CD14-positive monocyte (primary cell): Measurements from ENCODE around the gene ZFP36L1. TPM values are rescaled to one million over a fixed set of nuclear protein-coding genes. Genes with fewer than 3 reads are reported as not detected.

Experiments
- DNase-seq, 3 donors: peaks; one replicate each; pipeline ENCODE4 v3.0.0-alpha.2; 2011 to 2022
- H2AFZ ChIP-seq: 2 replicates; pipeline ENCODE4 v1.6.0; 2012; ENCODE audit warnings: mild to moderate bottlenecking, low read depth, low read length, inconsistent platforms; ENCODE audit not compliant: insufficient read depth, poor library complexity, severe bottlenecking
- H3K27ac ChIP-seq, 2 donors: 1 replicate in 1 of 2; 2 replicates in 1 of 2; pipeline ENCODE4 v1.5.1; 2012 to 2013; ENCODE audit warnings: low read length in 2 of 2, control low read depth in 1 of 2, inconsistent platforms in 1 of 2, low read depth in 1 of 2, mild to moderate bottlenecking in 1 of 2
- H3K27me3 ChIP-seq, 2 donors: one replicate each; pipeline versions ENCODE4 v1.6.0 to v1.6.1; 2011 to 2013; ENCODE audit warnings: low read length in 2 of 2; ENCODE audit not compliant: control insufficient read depth in 2 of 2, insufficient read depth in 2 of 2
- H3K36me3 ChIP-seq, 2 donors: replicated peaks in 1 of 2; 1 replicate in 1 of 2; 2 replicates in 1 of 2; pipeline versions ENCODE4 v1.5.1 to v1.6.1; 2012 to 2013; ENCODE audit warnings: low read length in 2 of 2, control low read depth in 1 of 2, inconsistent platforms in 1 of 2, mild to moderate bottlenecking in 1 of 2; ENCODE audit not compliant: insufficient read depth in 2 of 2, control insufficient read depth in 1 of 2
- H3K4me1 ChIP-seq, 2 donors: 1 replicate in 1 of 2; 2 replicates in 1 of 2; pipeline versions ENCODE4 v1.5.1 to v1.6.1; 2012 to 2013; ENCODE audit warnings: low read length in 2 of 2, control low read depth in 1 of 2, inconsistent platforms in 1 of 2, mild to moderate bottlenecking in 1 of 2, moderate library complexity in 1 of 2; ENCODE audit not compliant: insufficient read depth in 2 of 2, control insufficient read depth in 1 of 2
- H3K4me2 ChIP-seq: replicated peaks from 2 replicates; pipeline ENCODE3; 2012; ENCODE audit warnings: low read length, moderate library complexity, mild to moderate bottlenecking; ENCODE audit not compliant: poor library complexity, severe bottlenecking; ENCODE audit errors: extremely low read depth
- H3K4me3 ChIP-seq, 3 experiments: fragments of 200-600 bp in 1 of 3; sonication (generic) in 1 of 3; replicated peaks in 1 of 3; 1 replicate in 2 of 3; 2 replicates in 1 of 3; pipeline ENCODE4 v1.5.1; 2011 to 2013; ENCODE audit warnings: low read length in 3 of 3, mild to moderate bottlenecking in 3 of 3, control low read depth in 2 of 3, low read depth in 2 of 3, inconsistent platforms in 1 of 3, moderate library complexity in 1 of 3
- H3K79me2 ChIP-seq: 2 replicates; pipeline ENCODE4 v1.6.0; 2012; ENCODE audit warnings: mild to moderate bottlenecking, control low read depth, inconsistent platforms, low read length, moderate library complexity; ENCODE audit not compliant: insufficient read depth
- H3K9ac ChIP-seq: 2 replicates; pipeline ENCODE4 v1.6.0; 2017; ENCODE audit warnings: low read length, mild to moderate bottlenecking; ENCODE audit not compliant: insufficient read depth, poor library complexity, severe bottlenecking
- H3K9me3 ChIP-seq, 2 donors: replicated peaks in 1 of 2; 1 replicate in 1 of 2; 2 replicates in 1 of 2; pipeline versions ENCODE4 v1.5.1 to v1.6.1; 2012 to 2013; ENCODE audit warnings: low read length in 2 of 2, control low read depth in 1 of 2; ENCODE audit not compliant: control insufficient read depth in 1 of 2, insufficient read depth in 1 of 2
- H4K20me1 ChIP-seq: 2 replicates; pipeline ENCODE4 v1.6.0; 2012; ENCODE audit warnings: mild to moderate bottlenecking, low read length, control low read depth, moderate library complexity; ENCODE audit not compliant: insufficient read depth
- H3K27ac Mint-ChIP-seq, 7 donors: one replicate each; pipeline ENCODE4 v1.8.0; 2020; ENCODE audit warnings: mild to moderate bottlenecking in 7 of 7, mixed read lengths in 7 of 7, moderate library complexity in 6 of 7, inconsistent platforms in 2 of 7
- H3K27me3 Mint-ChIP-seq, 3 donors: one replicate each; pipeline ENCODE4 v1.8.0; 2021 to 2022; ENCODE audit warnings: low read depth in 3 of 3, mild to moderate bottlenecking in 3 of 3, mixed read lengths in 3 of 3, moderate library complexity in 3 of 3, inconsistent platforms in 1 of 3
- H3K36me3 Mint-ChIP-seq, 2 donors: one replicate each; pipeline ENCODE4 v1.8.0; 2020; ENCODE audit warnings: mixed read lengths in 2 of 2, inconsistent platforms in 1 of 2, mild to moderate bottlenecking in 1 of 2
- H3K4me1 Mint-ChIP-seq: one replicate; pipeline ENCODE4 v1.8.0; 2020; ENCODE audit warnings: mild to moderate bottlenecking, mixed read lengths
- H3K4me3 Mint-ChIP-seq, 2 donors: one replicate each; pipeline ENCODE4 v1.8.0; 2020; ENCODE audit warnings: mild to moderate bottlenecking in 2 of 2, mixed read lengths in 2 of 2, moderate library complexity in 1 of 2
- H3K9me3 Mint-ChIP-seq, 7 donors: one replicate each; pipeline ENCODE4 v1.8.0; 2020 to 2022; ENCODE audit warnings: mixed read lengths in 7 of 7, mild to moderate bottlenecking in 6 of 7, moderate library complexity in 6 of 7, inconsistent platforms in 2 of 7
- CTCF ChIP-seq: fragments of 200-600 bp; IDR thresholded peaks from one replicate; pipeline ENCODE4 v1.8.0; 2022; ENCODE audit warnings: antibody characterized with exemption, mild to moderate bottlenecking
- WGBS: methylation state at CpG from one replicate; pipeline ENCODE4 v1.1.5; 2013; ENCODE audit warnings: missing lambda C conversion rate; ENCODE audit not compliant: insufficient coverage; 5-methylcytosine and 5-hydroxymethylcytosine counted together
- intact Hi-C, 2 donors: fragments of 100-400 bp; cut with micrococcal nuclease; formaldehyde crosslinking; loops; one replicate each; pipeline versions ENCODE4 v1.15.0 to v1.15.1; 2023
- polyA plus RNA-seq, 3 donors: library from polyadenylated mRNA; depleted of rRNA in 1 of 3; unstranded in 2 of 3; stranded (reverse) in 1 of 3; fragments of 300-500 nt in 2 of 3; fragments of >200 nt in 1 of 3; fragmentation: Illumina TruSeq in 2 of 3; gene quantifications; 1 replicate in 2 of 3; 2 replicates in 1 of 3; pipeline ENCODE4 v1.2.3, GENCODE V29; 2012 to 2021

ZFP36L1 gene
- polyA plus RNA-seq, 3 donors, result 151 to 934 (median 185) TPM

- Histone ChIP-seq H3K4me1 (peaks cover 18 to 21% of the 10 kb centered on the region in 2 donors), H3K4me3 (no peak overlapping the region), H3K27ac (peak overlapping the region; percentile 29 to 61), H3K36me3 (no peaks in the 10 kb centered on the region), H3K9me3 (peaks cover 10 to 11% of the 10 kb centered on the region in 2 donors), H3K79me2 (no peaks in the 10 kb centered on the region), H3K27me3 (no peaks in the 10 kb centered on the region), H4K20me1 (no peaks in the 10 kb centered on the region), H2AFZ (peak overlapping the region; percentile 82), H3K4me2 (peak overlapping the region; percentile 49), H3K9ac (no peak overlapping the region)
- peak; percentile 44 to 72 (median 63) for DNase-seq
- Mint-ChIP-seq H3K4me3 (peak overlapping the region; percentile 34 to 64), H3K9me3 (peaks cover 3 to 22% (median 15%) of the 10 kb centered on the region in 7 donors), H3K36me3 (peaks cover 0 to 9% of the 10 kb centered on the region in 2 donors), H3K27me3 (peaks cover 6 to 7% (median 6%) of the 10 kb centered on the region in 3 donors), H3K27ac (peak overlapping the region; percentile 31 to 94 (median 85)), H3K4me1 (peaks cover 22% of the 10 kb centered on the region)
- intact Hi-C loops, result no loop called here
- TF ChIP-seq CTCF, result no peak
- WGBS, result 30% methylated on average over 6 of the region's 10 CpGs
Observed at GRCh38 chr14:68807148-68807600, 14.3 kb upstream of the ZFP36L1 start.

- peak overlapping the region; percentile 82 for H2AFZ ChIP-seq
- intact Hi-C loops, result no loop called here
- Mint-ChIP-seq H3K4me3 (peak overlapping the region; percentile 66 to 68), H3K36me3 (peaks cover under 1 to 14% of the 10 kb centered on the region in 2 donors), H3K27me3 (peaks cover 6 to 7% (median 6%) of the 10 kb centered on the region in 3 donors), H3K27ac (peak overlapping the region; percentile 73 to 94 (median 85)), H3K9me3 (peaks cover 9 to 27% (median 18%) of the 10 kb centered on the region in 7 donors), H3K4me1 (peaks cover 22% of the 10 kb centered on the region)
- TF ChIP-seq CTCF, result no peak
- no peaks in the 10 kb centered on the region for H3K36me3 ChIP-seq
- peaks cover 18 to 21% of the 10 kb centered on the region in 2 donors for H3K4me1 ChIP-seq
- H3K27me3 ChIP-seq, result no peaks in the 10 kb centered on the region
- peak; percentile 46 to 70 (median 66) for DNase-seq
- peak overlapping the region; percentile 49 for H3K4me2 ChIP-seq
- H3K79me2 ChIP-seq, result no peaks in the 10 kb centered on the region
- peaks cover 10 to 11% of the 10 kb centered on the region in 2 donors for H3K9me3 ChIP-seq
- H3K9ac ChIP-seq, result no peak overlapping the region
- H3K4me3 ChIP-seq, result peak overlapping the region in 1 of 3 experiments; percentile 21
- H4K20me1 ChIP-seq, result no peaks in the 10 kb centered on the region
- peak overlapping the region; percentile 29 to 61 for H3K27ac ChIP-seq
- 0% methylated on average over 2 of the region's 4 CpGs for WGBS
Observed at GRCh38 chr14:68806526-68807147, 13.8 kb upstream of the ZFP36L1 start.
